GM18507 (cell line): Measurements from ENCODE around the gene FAM209A.
"Not testable (repeated sequence)": the region's sequence is repeated elsewhere in the genome, so short reads cannot be mapped to it uniquely, and the experiment has no call there.

ENCODE experiments used
- DNase-seq: peaks from one replicate; pipeline ENCODE4 v3.0.0; 2011; ENCODE audit warnings: low read depth; ENCODE audit not compliant: insufficient read length; ENCODE audit errors: extremely low spot score
- FAIRE-seq: peaks from 2 replicates; lab custom pipeline; 2011; peaks lifted over from hg19 to GRCh38; lab: Jason Lieb, UNC

FAM209A gene

GRCh38 chr20:56524444-56524843 lies at the start of gene FAM209A:
Gene FAM209A (plus strand): TSS chr20:56524744. CDS start chr20:56524809, 65 bp downstream.
- not testable (repeated sequence) for FAIRE-seq, DNase-seq

GRCh38 chr20:56483970-56484369 lies 40.6 kb upstream of the FAM209A start:
- FAIRE-seq (no peak), DNase-seq (no peak)

GRCh38 chr20:56487216-56487615 lies 37.3 kb upstream of the FAM209A start:
- no peak for DNase-seq
- FAIRE-seq = no peak

GRCh38 chr20:56488566-56488965 lies 36.0 kb upstream of the FAM209A start:
- no peak for DNase-seq

GRCh38 chr20:56501116-56501515 lies 23.4 kb upstream of the FAM209A start:
- FAIRE-seq = no peak
- DNase-seq = no peak

More at GRCh38 chr20:56488566-56488965, 36.0 kb upstream of the FAM209A start:
- FAIRE-seq = no peak

- FAIRE-seq = no peak
- no peak for DNase-seq
Measured at GRCh38 chr20:56503916-56504315, 20.6 kb upstream of the FAM209A start.

- no peak for DNase-seq
- no peak for FAIRE-seq
Measured at GRCh38 chr20:56504373-56505005, 20.1 kb upstream of the FAM209A start.

GRCh38 chr20:56506103-56506502 lies 18.4 kb upstream of the FAM209A start:
- DNase-seq (no peak), FAIRE-seq (no peak)

- no peak for FAIRE-seq
- DNase-seq = no peak
Measured at GRCh38 chr20:56511926-56512325, 12.6 kb upstream of the FAM209A start.

- DNase-seq (no peak), FAIRE-seq (no peak)
Measured at GRCh38 chr20:56513161-56514150, 11.1 kb upstream of the FAM209A start.

GRCh38 chr20:56516631-56517030 lies 7.9 kb upstream of the FAM209A start:
- FAIRE-seq (no peak), DNase-seq (no peak)

- FAIRE-seq (no peak), DNase-seq (no peak)
Measured at GRCh38 chr20:56517211-56517610, 7.3 kb upstream of the FAM209A start.

GRCh38 chr20:56517641-56518040 lies 6.9 kb upstream of the FAM209A start:
- FAIRE-seq = no peak

GRCh38 chr20:56518126-56518525 lies 6.4 kb upstream of the FAM209A start:
- FAIRE-seq (no peak), DNase-seq (no peak)

More at GRCh38 chr20:56517641-56518040, 6.9 kb upstream of the FAM209A start:
- DNase-seq = no peak

GRCh38 chr20:56518721-56519398 lies 5.7 kb upstream of the FAM209A start:
- FAIRE-seq = no peak
- DNase-seq = no peak

- DNase-seq (no peak), FAIRE-seq (no peak)
Measured at GRCh38 chr20:56519551-56519950, 5.0 kb upstream of the FAM209A start.

GRCh38 chr20:56520180-56520579 lies 4.4 kb upstream of the FAM209A start:
- DNase-seq (no peak), FAIRE-seq (no peak)

GRCh38 chr20:56520746-56521354 lies 3.7 kb upstream of the FAM209A start:
- not testable (repeated sequence) for DNase-seq, FAIRE-seq

- DNase-seq = no peak
- no peak for FAIRE-seq
Measured at GRCh38 chr20:56522311-56522710, 2.2 kb upstream of the FAM209A start.

- no peak for DNase-seq
- no peak for FAIRE-seq
Measured at GRCh38 chr20:56527521-56527920, 3.0 kb downstream of the FAM209A start.
